K562 (cell line): ENCODE measurements around the gene TFPT. TPM values are rescaled to one million over a fixed set of nuclear protein-coding genes. Genes with fewer than 3 reads are reported as not detected.

Source experiments
- ATF1 ChIP-seq, 2 experiments: fragments of 450-650 bp in 1 of 2; IDR thresholded peaks; 2 replicates each; pipeline ENCODE4 v1.6.1; 2016; ENCODE audit warnings: missing compliant biosample characterization in 1 of 2, missing genetic modification characterization in 1 of 2
- CBFA2T3 ChIP-seq: fragments of 450-650 bp; IDR thresholded peaks from 2 replicates; pipeline ENCODE4 v1.6.1; 2017
- DNMT1 ChIP-seq: fragments of 450-650 bp; IDR thresholded peaks from 2 replicates; pipeline ENCODE4 v1.6.1; 2016; ENCODE audit warnings: antibody characterized with exemption, mild to moderate bottlenecking
- MECOM ChIP-seq: fragments of 250-450 bp; sonication (Bioruptor Pico); IDR thresholded peaks from 2 replicates; pipeline ENCODE4 v1.8.0; 2022; ENCODE audit warnings: inconsistent platforms
- PRMT5 ChIP-seq: sonication (generic); formaldehyde crosslinking; IDR thresholded peaks from 2 replicates; pipeline ENCODE4 v1.5.0; 2020; ENCODE audit warnings: missing genetic modification reagents
- PTBP1 ChIP-seq: fragments of 200-400 bp; formaldehyde crosslinking; IDR thresholded peaks from 2 replicates; pipeline ENCODE4 v1.6.1; 2017; ENCODE audit warnings: low read depth, low read length
- TBP ChIP-seq: optimal IDR thresholded peaks from 2 replicates; pipeline ENCODE3; 2011; ENCODE audit warnings: low read depth, low read length, improper control_type of control experiment
- polyA plus RNA-seq, 8 experiments: library from polyadenylated mRNA; depleted of rRNA in 4 of 8; stranded (reverse) in 5 of 8; unstranded in 3 of 8; fragments of >200 nt; fragmentation: Nextera tagmentation in 2 of 8; fragmentation: Illumina TruSeq in 1 of 8; extraction: Ambion mirVana in 2 of 8; extraction: Trizol in 1 of 8; gene quantifications; 2 replicates each; pipeline versions ENCODE4 v1.2.1 to v1.2.3, GENCODE V29; 2011 to 2014; ENCODE audit warnings: inconsistent platforms in 1 of 8, missing spikeins in 1 of 8
- total RNA-seq, 7 experiments: library from RNA; depleted of rRNA in 6 of 7; stranded (reverse); fragments of >200 nt in 6 of 7; fragmentation: Illumina TruSeq in 2 of 7; extraction: Trizol in 2 of 7; gene quantifications; 2 replicates each; pipeline versions ENCODE4 v1.2.1 to v1.2.3, GENCODE V29; 2011 to 2021; ENCODE audit warnings: low replicate concordance in 1 of 7
- TF ChIP-seq, protein P1 (sequence below): fragments of 250-450 bp; sonication (Bioruptor Pico); IDR thresholded peaks from 2 replicates; pipeline ENCODE4 v1.8.0; 2021; ENCODE audit warnings: moderate library complexity, mild to moderate bottlenecking, inconsistent platforms
- TF ChIP-seq, protein P2 (sequence below): fragments of 450-650 bp; formaldehyde crosslinking; IDR thresholded peaks from 2 replicates; pipeline ENCODE4 v1.4.0; 2022; ENCODE audit warnings: mild to moderate bottlenecking, moderate library complexity
- TF ChIP-seq, protein P3 (sequence below): IDR thresholded peaks from 3 replicates; pipeline ENCODE4 v1.6.1; 2011; ENCODE audit warnings: borderline replicate concordance, mild to moderate bottlenecking; ENCODE audit not compliant: insufficient read length, insufficient read depth
- TF ChIP-seq, protein P4 (sequence below), 2 experiments: fragments of 450-650 bp in 1 of 2; sonication (generic) in 1 of 2; formaldehyde crosslinking in 1 of 2; IDR thresholded peaks; 2 replicates each; pipeline versions ENCODE4 v1.7.1 to v1.9.0; 2016 to 2022; ENCODE audit warnings: inconsistent platforms in 1 of 2, mild to moderate bottlenecking in 1 of 2, missing genetic modification reagents in 1 of 2
- TF ChIP-seq, protein P5 (sequence below): fragments of 250-450 bp; sonication (Bioruptor Pico); IDR thresholded peaks from 2 replicates; pipeline ENCODE4 v1.8.0; 2022; ENCODE audit warnings: moderate library complexity, mild to moderate bottlenecking, inconsistent platforms
- TF ChIP-seq, protein P6 (sequence below): fragments of 250-450 bp; sonication (Bioruptor Pico); IDR thresholded peaks from 2 replicates; pipeline ENCODE4 v1.4.0; 2020; ENCODE audit warnings: mild to moderate bottlenecking

TFPT gene
- total and polyA plus RNA-seq, 9 of the 15 experiments (the other 6 are each of a cell fraction or from before 2014, with no cell fraction given) = 0.72 to 16.4 (median 9.2) TPM

DNA sequence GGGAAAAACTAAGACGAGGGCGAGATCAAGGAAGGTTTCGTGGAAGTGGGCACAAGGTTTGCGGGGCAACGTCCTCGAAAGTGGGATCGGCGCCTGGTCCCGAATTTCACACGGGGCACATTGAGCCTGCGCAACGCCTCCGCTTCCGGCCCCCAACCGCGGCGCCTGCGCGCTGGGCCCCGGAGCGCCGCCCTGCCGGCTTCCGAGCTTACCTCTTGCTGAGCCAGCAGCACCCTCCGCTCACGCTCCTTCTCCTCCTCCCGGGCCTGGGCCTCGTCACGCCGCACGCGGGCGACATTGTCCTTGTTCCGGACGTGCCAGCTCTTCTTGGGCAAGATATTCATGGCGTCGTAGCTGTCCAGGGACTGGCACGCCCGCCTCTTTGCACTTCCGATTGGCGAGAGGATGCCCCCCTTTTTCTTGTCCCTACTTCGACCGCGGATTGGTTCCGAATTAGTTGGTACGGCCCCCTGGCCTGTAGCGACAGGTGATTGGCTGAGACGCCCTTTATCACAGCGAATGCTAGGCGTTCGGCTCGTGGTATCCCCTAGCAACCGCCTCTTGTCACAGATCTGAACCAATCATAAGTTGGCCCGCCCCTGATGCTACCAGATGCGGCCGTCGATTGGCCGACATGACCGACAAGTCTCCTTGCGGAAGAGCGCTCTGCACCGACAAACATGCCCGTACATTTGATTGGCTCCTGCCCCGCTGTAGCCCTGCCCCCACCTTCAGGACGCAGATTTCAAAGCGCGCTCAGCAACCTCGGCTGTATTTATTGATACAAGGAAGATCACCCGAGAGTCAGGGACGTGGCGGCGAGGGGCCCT, 44.1 kb upstream of the TFPT start, which contains the start of gene LENG1 (continued):
- TF ChIP-seq, protein P1, sequence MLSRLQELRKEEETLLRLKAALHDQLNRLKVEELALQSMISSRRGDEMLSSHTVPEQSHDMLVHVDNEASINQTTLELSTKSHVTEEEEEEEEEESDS (CRISPR knock-in tag) = no peak
- 0 out of 2 replicates have a peak, but pooled peaks have one; percentile 19 for TF ChIP-seq MECOM (CRISPR knock-in tag)
- TF ChIP-seq ATF1 (CRISPR knock-in tag; IDR thresholded peaks at IDR 0.05) = 0 out of 2 replicates have a peak, but pooled peaks have one; percentile 38
- peak; percentile 96 for TF ChIP-seq ATF1 (tag; IDR thresholded peaks at IDR 0.05)
- no peak for TF ChIP-seq CBFA2T3
- TF ChIP-seq, protein P2, sequence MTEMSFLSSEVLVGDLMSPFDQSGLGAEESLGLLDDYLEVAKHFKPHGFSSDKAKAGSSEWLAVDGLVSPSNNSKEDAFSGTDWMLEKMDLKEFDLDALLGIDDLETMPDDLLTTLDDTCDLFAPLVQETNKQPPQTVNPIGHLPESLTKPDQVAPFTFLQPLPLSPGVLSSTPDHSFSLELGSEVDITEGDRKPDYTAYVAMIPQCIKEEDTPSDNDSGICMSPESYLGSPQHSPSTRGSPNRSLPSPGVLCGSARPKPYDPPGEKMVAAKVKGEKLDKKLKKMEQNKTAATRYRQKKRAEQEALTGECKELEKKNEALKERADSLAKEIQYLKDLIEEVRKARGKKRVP (CRISPR knock-in tag) = no peak
- TF ChIP-seq, protein P3, sequence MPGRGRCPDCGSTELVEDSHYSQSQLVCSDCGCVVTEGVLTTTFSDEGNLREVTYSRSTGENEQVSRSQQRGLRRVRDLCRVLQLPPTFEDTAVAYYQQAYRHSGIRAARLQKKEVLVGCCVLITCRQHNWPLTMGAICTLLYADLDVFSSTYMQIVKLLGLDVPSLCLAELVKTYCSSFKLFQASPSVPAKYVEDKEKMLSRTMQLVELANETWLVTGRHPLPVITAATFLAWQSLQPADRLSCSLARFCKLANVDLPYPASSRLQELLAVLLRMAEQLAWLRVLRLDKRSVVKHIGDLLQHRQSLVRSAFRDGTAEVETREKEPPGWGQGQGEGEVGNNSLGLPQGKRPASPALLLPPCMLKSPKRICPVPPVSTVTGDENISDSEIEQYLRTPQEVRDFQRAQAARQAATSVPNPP = no peak
- no peak for TF ChIP-seq PTBP1
- no peak for TF ChIP-seq DNMT1
- TF ChIP-seq, protein P4, sequence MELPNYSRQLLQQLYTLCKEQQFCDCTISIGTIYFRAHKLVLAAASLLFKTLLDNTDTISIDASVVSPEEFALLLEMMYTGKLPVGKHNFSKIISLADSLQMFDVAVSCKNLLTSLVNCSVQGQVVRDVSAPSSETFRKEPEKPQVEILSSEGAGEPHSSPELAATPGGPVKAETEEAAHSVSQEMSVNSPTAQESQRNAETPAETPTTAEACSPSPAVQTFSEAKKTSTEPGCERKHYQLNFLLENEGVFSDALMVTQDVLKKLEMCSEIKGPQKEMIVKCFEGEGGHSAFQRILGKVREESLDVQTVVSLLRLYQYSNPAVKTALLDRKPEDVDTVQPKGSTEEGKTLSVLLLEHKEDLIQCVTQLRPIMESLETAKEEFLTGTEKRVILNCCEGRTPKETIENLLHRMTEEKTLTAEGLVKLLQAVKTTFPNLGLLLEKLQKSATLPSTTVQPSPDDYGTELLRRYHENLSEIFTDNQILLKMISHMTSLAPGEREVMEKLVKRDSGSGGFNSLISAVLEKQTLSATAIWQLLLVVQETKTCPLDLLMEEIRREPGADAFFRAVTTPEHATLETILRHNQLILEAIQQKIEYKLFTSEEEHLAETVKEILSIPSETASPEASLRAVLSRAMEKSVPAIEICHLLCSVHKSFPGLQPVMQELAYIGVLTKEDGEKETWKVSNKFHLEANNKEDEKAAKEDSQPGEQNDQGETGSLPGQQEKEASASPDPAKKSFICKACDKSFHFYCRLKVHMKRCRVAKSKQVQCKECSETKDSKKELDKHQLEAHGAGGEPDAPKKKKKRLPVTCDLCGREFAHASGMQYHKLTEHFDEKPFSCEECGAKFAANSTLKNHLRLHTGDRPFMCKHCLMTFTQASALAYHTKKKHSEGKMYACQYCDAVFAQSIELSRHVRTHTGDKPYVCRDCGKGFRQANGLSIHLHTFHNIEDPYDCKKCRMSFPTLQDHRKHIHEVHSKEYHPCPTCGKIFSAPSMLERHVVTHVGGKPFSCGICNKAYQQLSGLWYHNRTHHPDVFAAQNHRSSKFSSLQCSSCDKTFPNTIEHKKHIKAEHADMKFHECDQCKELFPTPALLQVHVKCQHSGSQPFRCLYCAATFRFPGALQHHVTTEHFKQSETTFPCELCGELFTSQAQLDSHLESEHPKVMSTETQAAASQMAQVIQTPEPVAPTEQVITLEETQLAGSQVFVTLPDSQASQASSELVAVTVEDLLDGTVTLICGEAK (IDR thresholded peaks at IDR 0.05) = peak; percentile 86
- TF ChIP-seq, protein P4 (CRISPR knock-in tag; IDR thresholded peaks at IDR 0.05) = no peak; the same call in 1 of the 2 replicates
- TF ChIP-seq, protein P5, sequence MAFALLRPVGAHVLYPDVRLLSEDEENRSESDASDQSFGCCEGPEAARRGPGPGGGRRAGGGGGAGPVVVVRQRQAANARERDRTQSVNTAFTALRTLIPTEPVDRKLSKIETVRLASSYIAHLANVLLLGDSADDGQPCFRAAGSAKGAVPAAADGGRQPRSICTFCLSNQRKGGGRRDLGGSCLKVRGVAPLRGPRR (CRISPR knock-in tag) = no peak
- no peak for TF ChIP-seq PRMT5 (CRISPR knock-in tag)
- TF ChIP-seq, protein P6, sequence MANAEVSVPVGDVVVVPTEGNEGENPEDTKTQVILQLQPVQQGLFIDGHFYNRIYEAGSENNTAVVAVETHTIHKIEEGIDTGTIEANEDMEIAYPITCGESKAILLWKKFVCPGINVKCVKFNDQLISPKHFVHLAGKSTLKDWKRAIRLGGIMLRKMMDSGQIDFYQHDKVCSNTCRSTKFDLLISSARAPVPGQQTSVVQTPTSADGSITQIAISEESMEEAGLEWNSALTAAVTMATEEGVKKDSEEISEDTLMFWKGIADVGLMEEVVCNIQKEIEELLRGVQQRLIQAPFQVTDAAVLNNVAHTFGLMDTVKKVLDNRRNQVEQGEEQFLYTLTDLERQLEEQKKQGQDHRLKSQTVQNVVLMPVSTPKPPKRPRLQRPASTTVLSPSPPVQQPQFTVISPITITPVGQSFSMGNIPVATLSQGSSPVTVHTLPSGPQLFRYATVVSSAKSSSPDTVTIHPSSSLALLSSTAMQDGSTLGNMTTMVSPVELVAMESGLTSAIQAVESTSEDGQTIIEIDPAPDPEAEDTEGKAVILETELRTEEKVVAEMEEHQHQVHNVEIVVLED (CRISPR knock-in tag) = 0 out of 2 replicates have a peak, but pooled peaks have one; percentile 3
- TF ChIP-seq TBP = peak; percentile 71
